ENCODE results near the gene NMRK2. TPM values are rescaled to one million over a fixed set of nuclear protein-coding genes. Genes with fewer than 3 reads are reported as not detected.

The NMRK2 gene
- total RNA-seq, 4 donors from 2014 or later = 0.39 to 2.1 (median 0.69) TPM; not detected in 1

DNA sequence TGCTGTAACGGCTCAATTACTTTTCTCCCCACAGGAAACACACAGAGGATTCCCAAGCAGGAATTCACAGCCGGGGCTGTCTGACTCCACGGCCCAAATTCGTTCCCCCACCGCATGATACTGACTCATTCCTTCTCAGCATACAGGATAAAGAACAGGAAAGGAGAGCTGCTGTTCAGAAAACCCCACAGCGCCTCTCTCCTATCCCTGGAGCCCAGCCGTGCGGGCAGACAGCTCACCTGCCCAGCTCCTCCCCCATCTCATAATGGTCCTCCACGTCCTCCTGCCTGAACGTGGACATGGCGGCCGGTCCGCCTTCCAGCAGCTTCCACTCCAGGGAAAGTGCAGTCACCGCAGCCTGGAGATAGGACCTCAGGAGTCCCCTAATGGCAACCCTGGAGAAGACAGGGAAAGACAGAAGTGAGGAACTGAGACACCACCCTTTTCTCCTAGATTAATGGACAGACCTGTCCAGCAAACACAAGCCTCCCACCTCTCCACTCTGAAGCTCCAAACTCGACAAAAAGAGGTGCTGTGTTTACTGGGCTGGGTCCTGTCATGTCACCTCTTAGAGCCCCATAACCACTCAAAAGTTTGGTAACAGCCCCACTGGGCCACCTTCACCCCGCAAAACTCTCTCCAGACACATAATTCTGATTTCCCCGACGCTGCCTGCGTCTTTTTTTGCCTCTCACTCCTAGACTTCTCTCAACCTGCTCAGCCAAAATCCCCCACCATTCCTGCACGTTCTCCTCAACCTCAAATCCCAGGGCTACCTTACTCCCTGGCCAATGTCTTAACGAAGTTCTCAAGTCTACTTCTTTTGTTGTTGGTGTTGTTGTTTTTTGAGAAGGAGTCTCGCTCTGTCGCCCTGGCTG, 36.8 kb downstream of the NMRK2 start:
- DNase-seq (ENCODE audit: extremely low spot score) = no peak
- Histone ChIP-seq H3K4me1 (peaks cover 50 to 63% (median 60%) of the 10 kb centered on the region in 4 donors), H3K4me3 (peak overlapping the region; percentile 88 to 100 (median 98)), H3K36me3 (peaks cover 7 to 41% (median 35%) of the 10 kb centered on the region in 4 donors), H3K27me3 (no peaks in the 10 kb centered on the region), H3K27ac (replicated peaks in 1 of 4) (peak overlapping the region; percentile 99 to 100 (median 100)), H3K9me3 (no peaks in the 10 kb centered on the region)
- 11% methylated on average over 23 of the region's 23 CpGs for WGBS
- TF ChIP-seq POLR2AphosphoS5 (IDR thresholded peaks at IDR 0.05) (peak; percentile 61 to 88), POLR2A (IDR thresholded peaks at IDR 0.05; ENCODE audit: low read depth) (peak; percentile 42), EP300 (IDR thresholded peaks at IDR 0.05) (no peak)
- TF ChIP-seq, protein P1, sequence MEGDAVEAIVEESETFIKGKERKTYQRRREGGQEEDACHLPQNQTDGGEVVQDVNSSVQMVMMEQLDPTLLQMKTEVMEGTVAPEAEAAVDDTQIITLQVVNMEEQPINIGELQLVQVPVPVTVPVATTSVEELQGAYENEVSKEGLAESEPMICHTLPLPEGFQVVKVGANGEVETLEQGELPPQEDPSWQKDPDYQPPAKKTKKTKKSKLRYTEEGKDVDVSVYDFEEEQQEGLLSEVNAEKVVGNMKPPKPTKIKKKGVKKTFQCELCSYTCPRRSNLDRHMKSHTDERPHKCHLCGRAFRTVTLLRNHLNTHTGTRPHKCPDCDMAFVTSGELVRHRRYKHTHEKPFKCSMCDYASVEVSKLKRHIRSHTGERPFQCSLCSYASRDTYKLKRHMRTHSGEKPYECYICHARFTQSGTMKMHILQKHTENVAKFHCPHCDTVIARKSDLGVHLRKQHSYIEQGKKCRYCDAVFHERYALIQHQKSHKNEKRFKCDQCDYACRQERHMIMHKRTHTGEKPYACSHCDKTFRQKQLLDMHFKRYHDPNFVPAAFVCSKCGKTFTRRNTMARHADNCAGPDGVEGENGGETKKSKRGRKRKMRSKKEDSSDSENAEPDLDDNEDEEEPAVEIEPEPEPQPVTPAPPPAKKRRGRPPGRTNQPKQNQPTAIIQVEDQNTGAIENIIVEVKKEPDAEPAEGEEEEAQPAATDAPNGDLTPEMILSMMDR (IDR thresholded peaks at IDR 0.05) = peak in 2 of 3 experiments; percentile 13 to 19
- intact Hi-C loops (cut with DNase I) = loop anchor here (10.0 kb wide), 1 partner anchor 205 kb away; the partner anchor contains the start of genes APBA3 and MRPL54

DNA sequence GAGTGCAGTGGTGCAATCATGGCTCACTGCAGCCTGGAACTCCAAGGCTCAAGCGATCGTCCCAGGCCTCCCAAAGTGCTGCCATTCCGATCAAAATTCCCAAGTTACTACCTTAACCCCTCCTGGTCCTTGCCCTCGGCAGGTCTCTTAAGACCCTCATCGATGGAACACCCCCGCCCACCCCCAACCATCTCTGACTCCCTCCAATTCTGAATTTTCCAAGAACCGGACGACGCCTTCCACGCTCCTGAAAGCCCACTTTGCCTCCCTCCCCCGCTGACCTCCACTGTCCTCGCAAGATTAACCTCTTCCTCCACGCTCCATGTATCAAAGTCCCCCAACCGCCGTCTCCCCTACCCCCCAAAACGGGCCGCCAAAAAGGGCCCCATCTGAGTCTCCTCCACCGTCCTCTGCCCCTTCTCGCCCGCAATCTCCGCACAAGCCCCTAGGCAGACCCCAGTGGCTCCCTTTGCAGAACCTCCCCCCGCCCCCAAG, 37.5 kb downstream of the NMRK2 start:
- no peak for DNase-seq (ENCODE audit: extremely low spot score)
- peak overlapping the region; percentile 99 to 100 (median 100) for H3K27ac ChIP-seq (replicated peaks in 1 of 4)
- peaks cover 6 to 39% (median 33%) of the 10 kb centered on the region in 4 donors for H3K36me3 ChIP-seq
- H3K27me3 ChIP-seq = no peaks in the 10 kb centered on the region
- no peaks in the 10 kb centered on the region for H3K9me3 ChIP-seq
- TF ChIP-seq EP300 (IDR thresholded peaks at IDR 0.05) (no peak), POLR2AphosphoS5 (IDR thresholded peaks at IDR 0.05) (no peak), POLR2A (IDR thresholded peaks at IDR 0.05; ENCODE audit: low read depth) (no peak)
- TF ChIP-seq, protein P1 (IDR thresholded peaks at IDR 0.05) = no peak
- WGBS = 0% methylated on average over 22 of the region's 22 CpGs
- peak overlapping the region; percentile 88 to 100 (median 98) for H3K4me3 ChIP-seq
- peaks cover 45 to 56% (median 53%) of the 10 kb centered on the region in 4 donors for H3K4me1 ChIP-seq
- intact Hi-C loops (cut with DNase I) = loop anchor here (10.0 kb wide), 1 partner anchor 206 kb away; the partner anchor contains the start of genes APBA3 and MRPL54

DNA sequence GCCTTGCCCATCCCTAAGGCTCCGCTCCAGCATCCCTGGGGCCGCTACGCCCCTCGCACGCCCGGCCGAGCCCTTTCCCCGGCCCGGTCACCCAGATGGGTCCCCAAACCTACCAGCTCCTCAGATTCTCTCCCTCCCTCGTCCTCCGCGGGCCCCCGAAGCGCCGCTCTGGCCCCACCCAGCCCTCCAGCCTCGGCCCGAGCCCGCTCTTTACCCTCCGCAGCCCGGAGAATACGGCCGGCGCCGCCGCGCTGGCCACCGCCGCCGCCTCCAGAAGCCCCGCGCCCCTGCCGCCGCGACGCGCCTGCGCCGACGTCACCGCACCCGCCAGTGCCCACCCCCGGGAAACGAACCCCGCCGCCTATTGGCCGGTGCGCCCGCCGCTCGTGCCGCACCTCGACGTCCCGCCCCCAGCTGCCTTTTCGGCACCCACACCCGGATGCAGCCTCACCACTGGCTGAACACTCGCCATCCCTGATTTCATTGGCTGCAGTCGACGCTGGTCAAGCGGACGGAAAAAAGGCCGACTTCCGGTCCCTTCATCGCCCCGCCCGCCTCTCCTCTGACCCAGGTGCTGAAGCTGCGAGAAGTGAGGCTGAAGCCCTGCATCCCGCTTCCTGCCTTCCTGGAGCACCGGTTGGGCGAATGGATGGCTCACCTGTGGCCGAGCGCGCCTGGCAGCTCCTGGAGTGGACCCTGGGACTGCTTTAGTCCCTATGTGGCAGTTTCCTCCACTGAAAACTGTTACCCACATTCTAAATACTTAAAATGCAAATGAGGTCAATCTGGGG, 38.1 kb downstream of the NMRK2 start, which contains the start of gene DAPK3:
Gene DAPK3, minus strand, starts transcription at position 292 of the 791 bp plus-strand sequence. CDS start 1,364 bp downstream, outside the sequence.
- H3K27me3 ChIP-seq = no peaks in the 10 kb centered on the region
- H3K9me3 ChIP-seq = no peaks in the 10 kb centered on the region
- TF ChIP-seq, protein P1 (IDR thresholded peaks at IDR 0.05) = peak in 1 of 3 experiments; percentile 34
- TF ChIP-seq POLR2A (IDR thresholded peaks at IDR 0.05; ENCODE audit: low read depth) (peak; percentile 96), POLR2AphosphoS5 (IDR thresholded peaks at IDR 0.05) (peak; percentile 92 to 95), EP300 (IDR thresholded peaks at IDR 0.05) (no peak)
- peak within 1 kb of the TSS; percentile 99 to 100 (median 100) for H3K27ac ChIP-seq (replicated peaks in 1 of 4)
- intact Hi-C loops (cut with DNase I) = loop anchor here (10.0 kb wide), 1 partner anchor 206 kb away; the partner anchor contains the start of genes APBA3 and MRPL54
- 1% methylated on average over 58 of the region's 73 CpGs for WGBS
- H3K4me1 ChIP-seq = peaks cover 43 to 50% (median 48%) of the 10 kb centered on the region in 4 donors
- peak; percentile 99 for DNase-seq (ENCODE audit: extremely low spot score)
- H3K4me3 ChIP-seq = peak within 1 kb of the TSS; percentile 88 to 100 (median 98)
- H3K36me3 ChIP-seq = peaks cover 9 to 39% (median 33%) of the 10 kb centered on the region in 4 donors

DNA sequence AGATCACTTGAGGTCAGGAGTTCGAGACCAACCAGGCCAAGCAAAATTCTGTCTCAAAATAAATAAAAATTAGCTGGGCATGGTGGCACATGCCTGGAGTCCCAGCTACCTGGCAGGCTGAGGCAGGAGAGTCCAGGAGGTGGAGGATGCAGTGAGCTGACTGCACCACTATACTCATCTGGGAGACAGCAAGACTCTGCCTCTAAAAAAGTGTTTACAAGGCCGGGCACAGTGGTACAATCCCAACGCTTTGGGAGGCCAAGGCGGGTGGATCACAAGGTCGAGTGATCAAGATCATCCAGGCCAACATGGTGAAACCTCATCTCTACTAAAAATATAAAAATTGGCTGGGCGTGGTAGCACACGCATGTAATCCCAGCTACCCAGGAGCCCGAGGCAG, 42.3 kb downstream of the NMRK2 start:
- H3K27me3 ChIP-seq = no peaks in the 10 kb centered on the region
- no peak for TF ChIP-seq POLR2A (IDR thresholded peaks at IDR 0.05; ENCODE audit: low read depth)
- TF ChIP-seq POLR2AphosphoS5 (IDR thresholded peaks at IDR 0.05) = peak in 1 of 2 donors; percentile 4
- peaks cover 4 to 19% (median 12%) of the 10 kb centered on the region in 4 donors for H3K4me1 ChIP-seq
- H3K4me3 ChIP-seq = no peak overlapping the region
- no peak for DNase-seq (ENCODE audit: extremely low spot score)
- peaks cover 45 to 59% (median 53%) of the 10 kb centered on the region in 4 donors for H3K36me3 ChIP-seq
- intact Hi-C loops (cut with DNase I) = loop anchor here (10.0 kb wide), 1 partner anchor 210 kb away; the partner anchor contains the start of genes APBA3 and MRPL54
- no peaks in the 10 kb centered on the region for H3K9me3 ChIP-seq
- 77% methylated on average over 8 of the region's 8 CpGs for whole genome bisulfite sequencing
- no peak overlapping the region for H3K27ac ChIP-seq (replicated peaks in 1 of 4)

Measured in esophagus muscularis mucosa (tissue), 4 donors.